ENCODE results near the gene ATL3. TPM values are rescaled to one million over a fixed set of nuclear protein-coding genes. Genes with fewer than 3 reads are reported as not detected.
A peak's percentile ranks its signal among the peaks of the same experiment; 100 is the strongest.
"Not testable (repeated sequence)": the region's sequence is repeated elsewhere in the genome, so short reads cannot be mapped to it uniquely, and the experiment has no call there.

The ATL3 gene
- total RNA-seq, 4 donors from 2014 or later, result 78.7 to 106 (median 98.4) TPM

DNA sequence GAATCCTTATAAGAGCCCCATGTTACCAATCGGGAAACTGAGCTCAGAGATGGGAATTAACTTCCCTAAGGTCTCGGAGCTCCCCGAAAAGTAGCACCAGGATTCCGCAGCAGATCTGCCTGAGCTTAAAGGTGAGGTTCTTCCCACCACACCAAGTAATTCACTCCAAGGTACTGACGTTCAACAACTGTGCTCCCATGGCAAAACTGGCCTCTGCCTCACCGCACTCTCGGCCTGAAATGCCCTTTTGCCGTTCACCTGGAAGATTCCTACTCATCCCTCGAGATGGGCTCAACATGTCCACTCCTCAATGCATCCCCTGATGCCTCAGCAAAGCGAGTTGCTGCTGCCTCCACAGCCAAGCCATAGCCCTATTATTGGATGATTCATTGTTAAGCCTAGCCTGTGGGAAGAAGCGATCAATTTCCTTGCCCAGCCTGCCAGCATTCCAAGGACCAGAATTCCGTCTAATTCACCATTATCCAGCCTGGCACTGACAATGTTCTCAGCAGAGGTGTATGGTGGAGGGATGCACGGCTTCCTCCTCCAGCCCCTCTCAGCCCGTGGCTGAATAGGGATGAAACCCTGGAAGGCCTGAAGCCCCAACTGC lies 61.1 kb downstream of the ATL3 start:
- no peak for DNase-seq
- no peak overlapping the region for H3K4me3 ChIP-seq (replicated peaks in 1 of 3)
- peaks cover 5 to 43% of the 10 kb centered on the region in 2 donors for H3K4me1 ChIP-seq

DNA sequence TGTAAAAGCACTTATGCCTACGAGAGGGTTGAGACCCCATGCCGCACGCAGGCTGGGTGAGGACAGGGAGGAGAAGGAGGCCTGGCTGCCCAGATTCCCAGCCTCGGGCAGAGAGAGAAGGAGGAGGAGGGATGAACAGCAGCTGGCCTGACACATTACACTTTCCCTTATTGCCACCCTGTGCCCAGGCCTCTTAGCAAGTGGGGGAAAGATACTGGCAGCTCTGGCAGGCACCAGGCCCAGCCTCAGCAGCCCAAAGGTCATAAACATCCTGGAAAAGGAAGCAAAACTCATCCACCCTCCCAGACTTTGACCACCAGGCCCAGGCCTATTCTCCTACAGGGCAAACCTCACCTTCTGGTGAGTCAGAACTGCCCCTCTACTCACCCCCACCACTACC lies 61.6 kb downstream of the ATL3 start:
- H3K9me3 ChIP-seq, result no peaks in the 10 kb centered on the region
- H3K36me3 ChIP-seq, result no peaks in the 10 kb centered on the region
- WGBS, 2 donors, result 81 to 92% methylated on average over 4 of the region's 4 CpGs
- peak overlapping the region in 1 of 3 donors; percentile 13 for H3K27ac ChIP-seq
- no peak overlapping the region for H3K4me3 ChIP-seq (replicated peaks in 1 of 3)
- peaks cover 5 to 43% of the 10 kb centered on the region in 2 donors for H3K4me1 ChIP-seq
- no peak for TF ChIP-seq POLR2A (IDR thresholded peaks at IDR 0.05)
- TF ChIP-seq, protein P1, sequence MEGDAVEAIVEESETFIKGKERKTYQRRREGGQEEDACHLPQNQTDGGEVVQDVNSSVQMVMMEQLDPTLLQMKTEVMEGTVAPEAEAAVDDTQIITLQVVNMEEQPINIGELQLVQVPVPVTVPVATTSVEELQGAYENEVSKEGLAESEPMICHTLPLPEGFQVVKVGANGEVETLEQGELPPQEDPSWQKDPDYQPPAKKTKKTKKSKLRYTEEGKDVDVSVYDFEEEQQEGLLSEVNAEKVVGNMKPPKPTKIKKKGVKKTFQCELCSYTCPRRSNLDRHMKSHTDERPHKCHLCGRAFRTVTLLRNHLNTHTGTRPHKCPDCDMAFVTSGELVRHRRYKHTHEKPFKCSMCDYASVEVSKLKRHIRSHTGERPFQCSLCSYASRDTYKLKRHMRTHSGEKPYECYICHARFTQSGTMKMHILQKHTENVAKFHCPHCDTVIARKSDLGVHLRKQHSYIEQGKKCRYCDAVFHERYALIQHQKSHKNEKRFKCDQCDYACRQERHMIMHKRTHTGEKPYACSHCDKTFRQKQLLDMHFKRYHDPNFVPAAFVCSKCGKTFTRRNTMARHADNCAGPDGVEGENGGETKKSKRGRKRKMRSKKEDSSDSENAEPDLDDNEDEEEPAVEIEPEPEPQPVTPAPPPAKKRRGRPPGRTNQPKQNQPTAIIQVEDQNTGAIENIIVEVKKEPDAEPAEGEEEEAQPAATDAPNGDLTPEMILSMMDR (IDR thresholded peaks at IDR 0.05), result no peak
- no peak for DNase-seq
- intact Hi-C loops (cut with DNase I), result no loop called here
- no peaks in the 10 kb centered on the region for H3K27me3 ChIP-seq

More for the DNA sequence above, 61.1 kb downstream of the ATL3 start:
- TF ChIP-seq POLR2A (IDR thresholded peaks at IDR 0.05), result no peak
- TF ChIP-seq, protein P1 (IDR thresholded peaks at IDR 0.05), result no peak
- Histone ChIP-seq H3K27me3 (no peaks in the 10 kb centered on the region), H3K27ac (peak overlapping the region in 1 of 3 donors; percentile 13), H3K36me3 (no peaks in the 10 kb centered on the region), H3K9me3 (no peaks in the 10 kb centered on the region)
- intact Hi-C loops (cut with DNase I), result no loop called here
- 94% methylated on average over 12 to 14 of the region's 14 CpGs for WGBS, 2 donors

DNA sequence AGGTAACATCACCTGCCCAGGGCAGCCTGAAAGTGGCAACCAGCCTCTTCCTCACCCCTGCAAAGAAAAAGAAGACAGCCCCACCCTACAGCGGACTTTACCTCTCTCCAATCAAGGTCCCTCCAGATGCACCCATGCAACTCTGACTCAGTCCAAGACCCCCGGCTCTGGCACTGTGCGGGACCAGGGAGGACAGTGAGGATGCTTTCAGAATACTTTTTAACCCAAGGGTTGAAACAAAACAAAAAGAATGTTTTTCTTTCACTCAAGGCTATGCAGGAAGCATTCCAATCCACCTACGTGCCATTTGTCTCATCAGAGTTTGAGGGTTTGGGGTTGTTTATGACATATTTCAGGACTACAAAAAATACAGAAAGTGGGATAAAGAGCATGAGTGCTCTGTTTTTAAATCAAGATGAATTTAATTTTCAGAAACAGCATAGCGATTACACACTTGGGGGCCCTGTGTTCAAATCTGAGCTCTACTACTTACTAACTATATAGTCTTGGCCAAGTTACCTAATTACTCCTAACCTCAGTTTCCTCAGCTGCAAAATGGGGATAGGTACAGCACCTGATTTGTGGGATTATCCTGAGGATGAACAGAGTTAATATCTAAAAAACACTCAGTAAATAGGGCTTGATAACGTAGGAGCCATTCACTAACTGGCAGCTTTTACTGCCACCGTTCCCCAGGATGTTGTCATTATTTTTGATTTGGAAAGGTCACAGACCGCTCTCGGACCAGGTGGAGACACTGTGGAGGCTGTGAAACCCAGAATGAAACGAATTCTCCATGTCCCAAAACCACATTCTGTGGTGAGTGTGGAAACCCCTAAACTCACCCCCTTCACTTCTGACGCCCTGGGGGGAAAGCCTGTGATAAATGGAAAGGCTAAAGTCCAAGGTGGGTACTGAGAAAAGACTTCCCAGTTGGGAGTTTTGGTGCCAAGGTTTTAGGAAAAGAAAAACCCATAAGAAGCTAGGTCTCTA lies 62.5 kb downstream of the ATL3 start:
- H3K4me3 ChIP-seq (replicated peaks in 1 of 3), result no peak overlapping the region
- H3K4me1 ChIP-seq, result peaks cover 5 to 43% of the 10 kb centered on the region in 2 donors
- H3K36me3 ChIP-seq, result no peaks in the 10 kb centered on the region
- peak overlapping the region in 1 of 3 donors; percentile 13 for H3K27ac ChIP-seq
- intact Hi-C loops (cut with DNase I), result no loop called here
- no peaks in the 10 kb centered on the region for H3K27me3 ChIP-seq
- no peaks in the 10 kb centered on the region for H3K9me3 ChIP-seq
- no peak for DNase-seq
- TF ChIP-seq POLR2A (IDR thresholded peaks at IDR 0.05), result no peak
- TF ChIP-seq, protein P1 (IDR thresholded peaks at IDR 0.05), result no peak
- WGBS, 2 donors, result 85 to 89% methylated on average over 11 of the region's 11 CpGs

DNA sequence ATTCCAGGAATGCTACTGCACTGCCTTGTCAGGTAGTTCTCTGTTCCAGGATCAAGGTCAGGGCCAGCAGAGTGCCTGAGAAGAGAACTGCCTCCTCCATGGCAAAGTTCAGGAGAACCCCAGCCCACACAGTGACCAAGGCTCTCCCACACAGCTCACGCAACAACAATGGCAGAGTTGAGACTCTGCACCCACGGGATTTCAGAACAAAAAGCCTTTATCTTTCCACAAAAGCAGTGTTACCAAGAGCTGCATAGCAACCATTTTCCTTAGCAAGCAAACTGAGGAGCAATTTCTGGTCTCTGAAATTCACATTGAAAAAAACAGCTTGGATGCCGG lies 68.0 kb downstream of the ATL3 start:
- intact Hi-C loops (cut with DNase I), result no loop called here
- peaks cover 0 to 19% of the 10 kb centered on the region in 2 donors for H3K4me1 ChIP-seq
- 56 to 57% methylated on average over 3 of the region's 3 CpGs for WGBS, 2 donors
- no peak for DNase-seq
- no peaks in the 10 kb centered on the region for H3K36me3 ChIP-seq
- no peaks in the 10 kb centered on the region for H3K9me3 ChIP-seq
- no peak overlapping the region for H3K27ac ChIP-seq
- TF ChIP-seq, protein P1 (IDR thresholded peaks at IDR 0.05), result no peak
- no peak for TF ChIP-seq POLR2A (IDR thresholded peaks at IDR 0.05)
- no peaks in the 10 kb centered on the region for H3K27me3 ChIP-seq
- no peak overlapping the region for H3K4me3 ChIP-seq (replicated peaks in 1 of 3)

- DNase-seq, result peak; percentile 46 to 52
- Histone ChIP-seq H3K27ac (peak overlapping the region in 1 of 3 donors; percentile 7), H3K4me1 (peaks cover 0 to 15% of the 10 kb centered on the region in 2 donors)
- 80 to 84% methylated on average over 11 of the region's 11 CpGs for WGBS, 2 donors
- H3K9me3 ChIP-seq; H3K36me3 ChIP-seq; H3K4me3 ChIP-seq (replicated peaks in 1 of 3); intact Hi-C loops (cut with DNase I); H3K27me3 ChIP-seq: not testable (repeated sequence)
These were observed 68.6 kb downstream of the ATL3 start for GRCh38 chr11:63602290-63603179.
